HEK293 (cell line): Measurements from ENCODE around the gene PLEKHH2.

Experiments
- CTCF ChIA-PET: fragments of 350-600 bp; formaldehyde crosslinking; extraction: SDS; loops from one replicate; lab custom pipeline; 2021; ENCODE audit warnings: antibody characterized with exemption; lab: Yijun Ruan, JAX
- POLR2A ChIA-PET: fragments of 300-600 bp; formaldehyde crosslinking; extraction: SDS; loops from one replicate; lab custom pipeline; 2020; ENCODE audit warnings: antibody characterized with exemption, inconsistent platforms; lab: Yijun Ruan, JAX
- H3K27ac ChIP-seq: fragments of 200-500 bp; sonication (Bioruptor generic); 2 replicates; pipeline ENCODE4 v1.5.1; 2014; ENCODE audit warnings: low read depth, low read length, control low read depth, inconsistent platforms; ENCODE audit errors: extremely low read depth
- H3K36me3 ChIP-seq, 2 experiments: fragments of 200-500 bp in 1 of 2; sonication (Bioruptor generic) in 1 of 2; 1 replicate in 1 of 2; 2 replicates in 1 of 2; pipeline ENCODE4 v1.5.1; 2014 to 2017; ENCODE audit warnings: inconsistent platforms in 2 of 2, low read length in 2 of 2; ENCODE audit not compliant: control insufficient read depth in 2 of 2, insufficient read depth in 1 of 2
- H3K4me1 ChIP-seq: fragments of 200-500 bp; sonication (Bioruptor generic); 2 replicates; pipeline ENCODE4 v1.5.1; 2014; ENCODE audit warnings: mild to moderate bottlenecking, low read length, inconsistent platforms; ENCODE audit not compliant: control insufficient read depth, insufficient read depth
- H3K4me3 ChIP-seq: 2 replicates; pipeline ENCODE4 v1.5.1; 2011; ENCODE audit warnings: low read depth, mild to moderate bottlenecking, control low read depth, low read length, moderate library complexity
- H3K9me3 ChIP-seq: fragments of 200-500 bp; sonication (Bioruptor generic); 2 replicates; pipeline ENCODE4 v1.5.1; 2014; ENCODE audit warnings: low read depth, low read length, inconsistent platforms; ENCODE audit not compliant: control insufficient read depth, insufficient read depth
- EGR2 ChIP-seq: fragments of 450-650 bp; formaldehyde crosslinking; IDR thresholded peaks from 2 replicates; pipeline ENCODE4 v1.5.1; 2016; ENCODE audit warnings: low read depth, missing biosample characterization, missing genetic modification characterization
- GLIS2 ChIP-seq: fragments of 450-650 bp; formaldehyde crosslinking; IDR thresholded peaks from 2 replicates; pipeline ENCODE4 v1.5.1; 2016; ENCODE audit warnings: missing biosample characterization, missing genetic modification characterization
- KLF7 ChIP-seq: fragments of 450-650 bp; formaldehyde crosslinking; IDR thresholded peaks from 2 replicates; pipeline ENCODE4 v1.5.1; 2016; ENCODE audit warnings: missing biosample characterization, missing genetic modification characterization, borderline replicate concordance
- MZF1 ChIP-seq: fragments of 450-650 bp; formaldehyde crosslinking; IDR thresholded peaks from 2 replicates; pipeline ENCODE4 v1.5.1; 2017; ENCODE audit warnings: missing biosample characterization, missing genetic modification characterization, borderline replicate concordance
- PBX3 ChIP-seq: sonication (generic); formaldehyde crosslinking; IDR thresholded peaks from 2 replicates; pipeline ENCODE4 v1.8.1; 2022; ENCODE audit warnings: mild to moderate bottlenecking, moderate library complexity, missing genetic modification reagents
- PRDM10 ChIP-seq: fragments of 450-650 bp; formaldehyde crosslinking; IDR thresholded peaks from 2 replicates; pipeline ENCODE4 v1.5.1; 2016; ENCODE audit warnings: missing biosample characterization, missing genetic modification characterization
- SP2 ChIP-seq: fragments of 450-650 bp; formaldehyde crosslinking; IDR thresholded peaks from 2 replicates; pipeline ENCODE4 v1.5.1; 2016; ENCODE audit warnings: missing biosample characterization, missing genetic modification characterization
- ZBTB6 ChIP-seq: fragments of 450-650 bp; formaldehyde crosslinking; IDR thresholded peaks from 2 replicates; pipeline ENCODE4 v1.5.1; 2017; ENCODE audit warnings: missing biosample characterization, missing genetic modification characterization
- ZNF146 ChIP-seq: fragments of 450-650 bp; formaldehyde crosslinking; IDR thresholded peaks from 2 replicates; pipeline ENCODE4 v1.5.1; 2016; ENCODE audit warnings: missing biosample characterization, missing genetic modification characterization
- ZNF239 ChIP-seq: fragments of 450-650 bp; formaldehyde crosslinking; IDR thresholded peaks from 2 replicates; pipeline ENCODE4 v1.5.1; 2016; ENCODE audit warnings: missing biosample characterization, missing genetic modification characterization
- ZNF335 ChIP-seq: fragments of 450-650 bp; formaldehyde crosslinking; conservative IDR thresholded peaks from 2 replicates; pipeline ENCODE4 v1.5.1; 2016; ENCODE audit warnings: missing biosample characterization, missing genetic modification characterization
- ZNF391 ChIP-seq: fragments of 450-650 bp; formaldehyde crosslinking; IDR thresholded peaks from 2 replicates; pipeline ENCODE4 v1.5.1; 2016; ENCODE audit warnings: low read depth, missing biosample characterization, missing genetic modification characterization, borderline replicate concordance
- ZNF416 ChIP-seq: fragments of 450-650 bp; formaldehyde crosslinking; IDR thresholded peaks from 2 replicates; pipeline ENCODE4 v1.5.1; 2016; ENCODE audit warnings: missing biosample characterization, missing genetic modification characterization
- ZNF426 ChIP-seq: fragments of 450-650 bp; formaldehyde crosslinking; IDR thresholded peaks from 2 replicates; pipeline ENCODE4 v1.5.1; 2017; ENCODE audit warnings: missing biosample characterization, missing genetic modification characterization, mild to moderate bottlenecking, inconsistent platforms, moderate library complexity
- ZNF521 ChIP-seq: fragments of 450-650 bp; formaldehyde crosslinking; IDR thresholded peaks from 2 replicates; pipeline ENCODE4 v1.5.1; 2017; ENCODE audit warnings: missing biosample characterization, mild to moderate bottlenecking, missing genetic modification characterization
- ZNF580 ChIP-seq: fragments of 450-650 bp; formaldehyde crosslinking; IDR thresholded peaks from 2 replicates; pipeline ENCODE4 v1.5.1; 2016; ENCODE audit warnings: missing biosample characterization, missing genetic modification characterization
- ZNF621 ChIP-seq: fragments of 450-650 bp; formaldehyde crosslinking; IDR thresholded peaks from 2 replicates; pipeline ENCODE4 v1.5.1; 2017; ENCODE audit warnings: missing biosample characterization, missing genetic modification characterization
- ZNF623 ChIP-seq: fragments of 450-650 bp; formaldehyde crosslinking; IDR thresholded peaks from 2 replicates; pipeline ENCODE4 v1.5.1; 2016; ENCODE audit warnings: missing biosample characterization, missing genetic modification characterization
- ZNF658 ChIP-seq: fragments of 450-650 bp; formaldehyde crosslinking; IDR thresholded peaks from 2 replicates; pipeline ENCODE4; 2016; ENCODE audit warnings: missing biosample characterization, missing genetic modification characterization
- ZNF785 ChIP-seq: fragments of 450-650 bp; formaldehyde crosslinking; IDR thresholded peaks from 2 replicates; pipeline ENCODE4 v1.5.1; 2016; ENCODE audit warnings: missing biosample characterization, missing genetic modification characterization
- ZNF830 ChIP-seq: fragments of 450-650 bp; IDR thresholded peaks from 2 replicates; pipeline ENCODE4 v1.5.0; 2018; ENCODE audit warnings: missing biosample characterization, missing genetic modification characterization, low read depth, mild to moderate bottlenecking, moderate library complexity
- ZNF837 ChIP-seq: fragments of 450-650 bp; formaldehyde crosslinking; IDR thresholded peaks from 2 replicates; pipeline ENCODE4 v1.5.1; 2016; ENCODE audit warnings: missing biosample characterization, missing genetic modification characterization
- TF ChIP-seq, protein P1 (sequence below): fragments of 450-650 bp; formaldehyde crosslinking; IDR thresholded peaks from 2 replicates; pipeline ENCODE4 v1.5.1; 2016; ENCODE audit warnings: missing biosample characterization, missing genetic modification characterization

PLEKHH2 gene

DNA sequence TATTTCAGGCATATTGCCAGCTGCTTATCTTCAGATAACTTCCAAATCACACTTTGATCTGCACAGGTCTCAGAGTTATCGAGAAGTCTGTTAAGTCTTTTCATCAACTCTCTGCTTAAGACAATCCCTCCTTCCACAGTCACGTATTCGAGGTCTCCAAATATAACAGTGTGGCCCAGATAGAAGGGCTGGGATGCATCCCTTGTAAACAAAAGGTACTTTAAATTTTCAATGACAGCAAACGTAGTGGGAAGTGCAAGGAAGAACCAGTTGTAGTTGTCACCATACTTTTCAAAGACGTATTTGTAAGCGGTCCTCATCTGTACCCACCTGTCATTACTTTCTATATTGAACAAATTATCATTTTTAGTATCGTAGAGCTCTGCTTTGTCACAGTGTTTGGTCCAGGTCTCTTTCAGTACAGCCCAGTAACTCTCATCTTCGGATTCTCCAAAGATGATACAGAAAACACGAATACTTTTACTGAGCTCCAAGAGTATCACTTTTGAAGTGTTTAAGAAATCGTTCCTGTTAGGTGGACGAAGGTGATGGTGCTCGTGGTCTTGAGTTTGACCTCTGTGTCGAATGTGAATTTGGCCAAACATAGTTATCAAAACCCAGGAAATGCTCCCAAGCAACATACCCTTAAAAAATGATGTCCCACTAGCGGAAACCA lies 38.7 kb downstream of the PLEKHH2 start:
- Histone ChIP-seq H3K36me3 (no peaks in the 10 kb centered on the region), H3K4me1 (0 out of 2 replicates have a peak, but pooled peaks cover 3% of the 10 kb centered on the region), H3K9me3 (no peaks in the 10 kb centered on the region), H3K27ac (peak overlapping the region; percentile 42; the same call in 1 of the 2 replicates), H3K4me3 (peak overlapping the region; percentile 50)
- TF ChIP-seq ZNF335 (tag by site-specific recombination) (peak; percentile 83), ZNF239 (tag by site-specific recombination) (no peak), ZNF658 (tag by site-specific recombination) (no peak)
- CTCF ChIA-PET, result interaction anchor here (0.7 kb wide), 1 partner anchor 98 kb away, joined by 4 read pairs; the partner anchor contains the start of gene DYNC2LI1
- POLR2A ChIA-PET, result interaction anchor here (1.6 kb wide), 1 partner anchor 39 kb away, joined by 6 read pairs; the partner anchor contains the start of gene PLEKHH2

DNA sequence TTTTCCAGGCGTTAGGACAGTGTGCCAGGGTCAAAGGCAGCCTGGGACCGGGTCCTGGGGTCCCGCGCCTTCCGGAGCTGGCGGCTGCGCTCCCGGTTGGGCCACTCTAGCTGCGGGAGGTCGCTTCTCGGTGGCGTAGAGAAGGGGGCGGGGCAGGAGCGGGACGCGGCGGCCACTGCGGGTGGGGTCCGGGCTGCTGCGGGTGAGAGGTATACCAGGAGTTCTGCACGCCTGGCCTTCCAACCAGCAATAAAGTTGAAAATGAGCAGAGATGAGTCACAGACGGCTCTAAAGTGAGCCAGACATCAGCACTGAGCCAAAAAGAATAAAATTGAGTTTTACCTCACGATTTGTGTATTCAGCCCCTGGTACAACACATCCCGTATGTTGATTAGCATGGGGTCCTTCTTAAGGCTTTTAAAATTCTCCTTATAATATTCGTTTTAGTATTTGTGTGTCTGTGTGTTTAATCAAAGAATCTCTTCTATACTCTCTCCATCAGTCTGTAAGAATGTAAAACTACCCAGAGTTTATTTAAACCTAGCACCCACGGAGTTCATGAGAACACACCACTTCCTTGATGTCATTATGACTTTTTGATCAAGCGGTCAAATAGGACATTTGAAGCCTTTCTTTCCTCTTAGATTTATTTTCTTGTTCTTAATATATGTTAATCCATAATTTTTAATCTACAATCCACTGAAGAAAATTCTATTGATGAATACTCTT lies 39.4 kb downstream of the PLEKHH2 start, which contains the start of gene C1GALT1C1L:
Gene C1GALT1C1L, minus strand, starts transcription at position 108 of the 729 bp plus-strand sequence. Its CDS starts 107 bp downstream, at position 1.
- no peaks in the 10 kb centered on the region for H3K9me3 ChIP-seq
- ChIA-PET CTCF (interaction anchor here (0.7 kb wide), 1 partner anchor 97 kb away, joined by 4 read pairs; the partner anchor contains the start of gene DYNC2LI1), POLR2A (interaction anchor here (1.6 kb wide), 1 partner anchor 39 kb away, joined by 6 read pairs; the partner anchor contains the start of gene PLEKHH2)
- H3K36me3 ChIP-seq, result no peaks in the 10 kb centered on the region
- peak within 1 kb of the TSS; percentile 50 for H3K4me3 ChIP-seq
- peak within 1 kb of the TSS; percentile 42; the same call in 1 of the 2 replicates for H3K27ac ChIP-seq
- 0 out of 2 replicates have a peak, but pooled peaks cover 3% of the 10 kb centered on the region for H3K4me1 ChIP-seq
- TF ChIP-seq, protein P1, sequence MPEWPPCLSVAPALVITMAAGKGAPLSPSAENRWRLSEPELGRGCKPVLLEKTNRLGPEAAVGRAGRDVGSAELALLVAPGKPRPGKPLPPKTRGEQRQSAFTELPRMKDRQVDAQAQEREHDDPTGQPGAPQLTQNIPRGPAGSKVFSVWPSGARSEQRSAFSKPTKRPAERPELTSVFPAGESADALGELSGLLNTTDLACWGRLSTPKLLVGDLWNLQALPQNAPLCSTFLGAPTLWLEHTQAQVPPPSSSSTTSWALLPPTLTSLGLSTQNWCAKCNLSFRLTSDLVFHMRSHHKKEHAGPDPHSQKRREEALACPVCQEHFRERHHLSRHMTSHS (tag by site-specific recombination), result no peak
- TF ChIP-seq ZNF785 (no peak), PRDM10 (tag by site-specific recombination) (peak; percentile 29; the same call in 1 of the 2 replicates), PBX3 (CRISPR knock-in tag) (no peak), ZNF146 (tag by site-specific recombination) (no peak), ZNF521 (tag by site-specific recombination) (no peak), ZNF623 (tag by site-specific recombination) (no peak), ZNF830 (tag by site-specific recombination) (no peak), ZNF391 (no peak), ZNF416 (tag by site-specific recombination) (no peak), ZNF621 (tag by site-specific recombination) (no peak), ZNF837 (tag by site-specific recombination) (no peak), MZF1 (tag by site-specific recombination) (no peak), ZNF580 (tag by site-specific recombination) (0 out of 2 replicates have a peak, but pooled peaks have one; percentile 26), GLIS2 (tag by site-specific recombination) (peak; percentile 77), EGR2 (tag by site-specific recombination) (no peak), KLF7 (tag by site-specific recombination) (no peak), ZNF239 (tag by site-specific recombination) (no peak), SP2 (tag by site-specific recombination) (no peak), ZBTB6 (tag by site-specific recombination) (no peak), ZNF426 (tag by site-specific recombination) (no peak)
